T47D (cell line): ENCODE data around the gene PALD1.

Source experiments
- DNase-seq, 2 experiments: peaks; one replicate each; pipeline versions ENCODE4 v3.0.0 to v3.0.0-alpha.2; 2011 to 2012; ENCODE audit warnings: low read depth in 1 of 2, low spot score in 1 of 2
- JUND ChIP-seq: IDR thresholded peaks from 2 replicates; pipeline ENCODE4 v1.6.1; 2012; ENCODE audit warnings: low read depth
- in situ Hi-C: cut with HindIII; loops from 2 replicates; pipeline ENCODE4 v1.10.0; 2016; ENCODE audit warnings: low sequenced_read_pairs, low pct_unique_long_range_greater_than_20kb

PALD1 gene

DNA sequence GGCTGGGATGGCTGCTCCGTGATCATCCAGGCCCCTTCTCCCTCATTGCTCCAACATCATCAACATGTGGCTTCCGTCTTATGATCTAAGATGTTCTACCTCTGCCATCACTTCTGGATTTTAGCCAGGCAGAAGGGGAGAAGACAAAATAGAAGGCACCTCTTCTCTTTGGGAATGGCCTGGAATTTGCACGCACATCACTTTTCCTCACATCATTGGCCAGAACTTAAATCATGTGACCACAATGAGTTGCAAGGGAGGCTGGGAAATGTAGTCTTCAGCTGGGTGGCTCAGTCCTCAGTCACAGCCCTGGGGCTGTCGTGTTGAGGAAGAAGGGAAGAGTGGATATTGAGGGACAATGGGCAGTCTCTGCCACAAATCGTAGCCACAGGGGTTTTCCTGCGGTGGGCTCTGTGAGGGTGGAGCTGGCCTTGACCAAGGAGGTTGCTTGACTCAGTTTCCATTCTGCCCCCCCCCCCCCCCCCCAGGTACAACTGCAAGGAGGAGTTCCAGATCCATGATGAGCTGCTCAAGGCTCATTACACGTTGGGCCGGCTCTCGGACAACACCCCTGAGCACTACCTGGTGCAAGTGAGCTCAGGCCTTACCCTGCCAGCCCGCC lies 50.3 kb downstream of the PALD1 start:
- in situ Hi-C loops: no loop called here
- no peak for TF ChIP-seq JUND
- peak; percentile 69 to 77 for DNase-seq

GRCh38 chr10:70529848-70530247 lies 51.3 kb downstream of the PALD1 start:
- no peak for TF ChIP-seq JUND
- in situ Hi-C loops: no loop called here
- no peak for DNase-seq

DNA sequence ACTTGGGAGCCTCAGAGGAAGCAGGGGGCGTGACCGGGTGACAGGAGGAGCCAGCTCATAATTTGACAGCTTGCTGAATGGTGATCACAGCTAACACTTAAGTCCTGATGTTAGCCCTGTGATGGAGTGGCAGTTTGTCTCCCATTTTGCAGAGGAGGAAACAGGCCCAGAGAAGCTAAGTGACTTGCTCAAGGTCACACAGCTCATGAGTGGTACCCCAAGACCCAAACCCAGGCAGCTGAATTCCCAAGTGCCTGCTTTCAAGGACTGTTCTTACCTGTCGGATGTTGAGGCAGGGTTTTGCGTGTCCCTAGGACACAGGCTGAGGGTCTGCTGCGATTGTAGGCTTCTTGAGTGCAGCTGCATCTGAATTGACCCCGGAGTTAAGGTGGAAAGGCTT lies 51.7 kb downstream of the PALD1 start:
- no peak for DNase-seq
- no peak for TF ChIP-seq JUND
- in situ Hi-C loops: no loop called here

GRCh38 chr10:70532554-70533188 lies 54.1 kb downstream of the PALD1 start:
- in situ Hi-C loops: no loop called here
- no peak for TF ChIP-seq JUND
- no peak for DNase-seq

GRCh38 chr10:70533189-70533558 lies 54.6 kb downstream of the PALD1 start:
- in situ Hi-C loops: no loop called here
- DNase-seq: no peak
- no peak for TF ChIP-seq JUND

GRCh38 chr10:70534281-70534680 lies 55.7 kb downstream of the PALD1 start:
- TF ChIP-seq JUND: no peak
- in situ Hi-C loops: no loop called here
- no peak for DNase-seq

DNA sequence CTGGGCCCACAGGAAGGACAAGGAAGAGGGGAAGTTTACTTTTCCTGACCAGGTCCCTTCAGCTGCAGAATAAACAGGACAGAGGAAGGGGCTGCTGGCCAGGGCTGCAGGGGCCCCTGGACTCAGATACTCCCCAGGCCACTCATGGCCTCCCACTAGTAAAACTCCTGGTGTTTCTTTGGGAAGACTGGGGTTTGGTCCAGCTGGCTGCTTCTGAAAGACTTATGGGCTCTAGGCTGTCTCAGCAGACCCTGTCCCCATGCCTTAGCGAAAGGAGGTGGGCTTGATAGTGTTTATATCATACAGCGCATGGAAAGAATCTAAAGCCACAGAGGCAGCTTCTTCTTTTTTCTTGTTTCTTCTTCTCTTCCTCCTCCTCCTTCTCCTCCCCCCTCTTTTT lies 56.4 kb downstream of the PALD1 start:
- in situ Hi-C loops: no loop called here
- TF ChIP-seq JUND: no peak
- no peak for DNase-seq

- no peak for TF ChIP-seq JUND
- no peak for DNase-seq
- in situ Hi-C loops: no loop called here
These were observed 56.9 kb downstream of the PALD1 start for GRCh38 chr10:70535451-70535850.

DNA sequence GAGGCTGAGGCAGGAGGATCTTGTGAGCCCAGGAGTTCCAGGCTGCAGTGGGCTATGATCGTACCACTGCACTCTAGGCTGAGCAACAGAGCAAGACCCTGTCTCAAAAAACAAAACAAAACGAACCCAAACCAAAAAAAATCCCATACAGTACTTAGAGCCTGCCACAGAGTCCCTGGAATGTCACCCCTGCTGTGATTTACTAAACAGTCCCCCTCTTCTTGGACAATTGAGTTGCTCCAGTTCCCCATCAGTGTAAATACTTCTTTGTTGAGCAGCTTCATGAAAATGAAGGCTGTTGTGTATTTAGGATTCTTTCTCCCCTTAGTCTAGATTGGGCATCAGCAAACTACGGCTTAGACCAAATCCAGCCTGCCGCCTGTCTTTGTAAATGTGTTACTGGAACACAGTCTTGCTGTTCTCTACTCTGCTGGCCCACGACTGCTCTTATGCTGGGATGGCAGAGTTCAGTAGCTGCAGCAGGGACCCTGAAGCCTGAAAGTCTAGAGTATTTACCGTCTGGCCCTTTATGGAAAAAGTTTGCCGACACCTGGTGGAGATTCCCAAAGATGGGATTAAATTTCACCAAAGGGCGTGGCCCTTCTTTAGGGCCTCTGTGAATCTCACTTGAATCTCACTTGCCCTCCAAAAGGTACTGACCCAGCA lies 57.8 kb downstream of the PALD1 start:
- in situ Hi-C loops: no loop called here
- TF ChIP-seq JUND: no peak
- no peak for DNase-seq

- peak; percentile 50 to 75 for DNase-seq
- no peak for TF ChIP-seq JUND
- in situ Hi-C loops: no loop called here
These were observed 59.0 kb downstream of the PALD1 start for GRCh38 chr10:70537398-70538194.

GRCh38 chr10:70538195-70538520 lies 59.6 kb downstream of the PALD1 start:
- in situ Hi-C loops: no loop called here
- TF ChIP-seq JUND: no peak

DNA sequence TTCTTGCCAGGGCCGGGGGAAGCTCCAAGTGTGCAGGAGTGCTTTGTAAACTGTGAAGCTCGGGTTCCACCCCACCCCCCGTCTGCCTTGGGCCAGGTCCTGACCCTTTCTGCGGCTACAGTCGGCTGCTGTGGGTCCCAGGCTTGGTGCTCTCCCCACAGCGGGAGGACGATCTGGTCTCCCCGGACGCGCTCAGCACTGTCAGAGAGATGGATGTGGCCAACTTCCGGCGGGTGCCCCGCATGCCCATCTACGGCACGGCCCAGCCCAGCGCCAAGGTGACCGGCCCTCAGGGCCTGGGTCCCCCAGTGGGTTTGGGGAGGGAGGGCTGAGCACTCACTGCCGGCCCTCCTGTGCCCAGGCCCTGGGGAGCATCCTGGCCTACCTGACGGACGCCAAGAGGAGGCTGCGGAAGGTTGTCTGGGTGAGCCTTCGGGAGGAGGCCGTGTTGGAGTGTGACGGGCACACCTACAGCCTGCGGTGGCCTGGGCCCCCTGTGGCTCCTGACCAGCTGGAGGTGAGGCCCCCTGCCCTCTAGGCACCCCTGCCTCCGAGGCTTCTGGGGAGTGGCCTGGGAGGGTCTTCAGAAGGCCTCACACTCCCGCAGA lies 60.3 kb downstream of the PALD1 start:
- no peak for TF ChIP-seq JUND
- DNase-seq: no peak
- in situ Hi-C loops: no loop called here

More at GRCh38 chr10:70538195-70538520, 59.6 kb downstream of the PALD1 start:
- no peak for DNase-seq
